CD14-positive monocyte (primary cell): Measurements from ENCODE around the gene MALSU1. TPM values are rescaled to one million over a fixed set of nuclear protein-coding genes. Genes with fewer than 3 reads are reported as not detected.

Source experiments
- DNase-seq, 3 donors: peaks; one replicate each; pipeline ENCODE4 v3.0.0-alpha.2; 2011 to 2022
- H2AFZ ChIP-seq: 2 replicates; pipeline ENCODE4 v1.6.0; 2012; ENCODE audit warnings: mild to moderate bottlenecking, low read depth, low read length, inconsistent platforms; ENCODE audit not compliant: insufficient read depth, poor library complexity, severe bottlenecking
- H3K27ac ChIP-seq, 2 donors: 1 replicate in 1 of 2; 2 replicates in 1 of 2; pipeline ENCODE4 v1.5.1; 2012 to 2013; ENCODE audit warnings: low read length in 2 of 2, control low read depth in 1 of 2, inconsistent platforms in 1 of 2, low read depth in 1 of 2, mild to moderate bottlenecking in 1 of 2
- H3K27me3 ChIP-seq, 2 donors: one replicate each; pipeline versions ENCODE4 v1.6.0 to v1.6.1; 2011 to 2013; ENCODE audit warnings: low read length in 2 of 2; ENCODE audit not compliant: control insufficient read depth in 2 of 2, insufficient read depth in 2 of 2
- H3K36me3 ChIP-seq, 2 donors: replicated peaks in 1 of 2; 1 replicate in 1 of 2; 2 replicates in 1 of 2; pipeline versions ENCODE4 v1.5.1 to v1.6.1; 2012 to 2013; ENCODE audit warnings: low read length in 2 of 2, control low read depth in 1 of 2, inconsistent platforms in 1 of 2, mild to moderate bottlenecking in 1 of 2; ENCODE audit not compliant: insufficient read depth in 2 of 2, control insufficient read depth in 1 of 2
- H3K4me1 ChIP-seq, 2 donors: 1 replicate in 1 of 2; 2 replicates in 1 of 2; pipeline versions ENCODE4 v1.5.1 to v1.6.1; 2012 to 2013; ENCODE audit warnings: low read length in 2 of 2, control low read depth in 1 of 2, inconsistent platforms in 1 of 2, mild to moderate bottlenecking in 1 of 2, moderate library complexity in 1 of 2; ENCODE audit not compliant: insufficient read depth in 2 of 2, control insufficient read depth in 1 of 2
- H3K4me2 ChIP-seq: replicated peaks from 2 replicates; pipeline ENCODE3; 2012; ENCODE audit warnings: low read length, moderate library complexity, mild to moderate bottlenecking; ENCODE audit not compliant: poor library complexity, severe bottlenecking; ENCODE audit errors: extremely low read depth
- H3K4me3 ChIP-seq, 3 experiments: fragments of 200-600 bp in 1 of 3; sonication (generic) in 1 of 3; replicated peaks in 1 of 3; 1 replicate in 2 of 3; 2 replicates in 1 of 3; pipeline ENCODE4 v1.5.1; 2011 to 2013; ENCODE audit warnings: low read length in 3 of 3, mild to moderate bottlenecking in 3 of 3, control low read depth in 2 of 3, low read depth in 2 of 3, inconsistent platforms in 1 of 3, moderate library complexity in 1 of 3
- H3K79me2 ChIP-seq: 2 replicates; pipeline ENCODE4 v1.6.0; 2012; ENCODE audit warnings: mild to moderate bottlenecking, control low read depth, inconsistent platforms, low read length, moderate library complexity; ENCODE audit not compliant: insufficient read depth
- H3K9ac ChIP-seq: 2 replicates; pipeline ENCODE4 v1.6.0; 2017; ENCODE audit warnings: low read length, mild to moderate bottlenecking; ENCODE audit not compliant: insufficient read depth, poor library complexity, severe bottlenecking
- H3K9me3 ChIP-seq, 2 donors: replicated peaks in 1 of 2; 1 replicate in 1 of 2; 2 replicates in 1 of 2; pipeline versions ENCODE4 v1.5.1 to v1.6.1; 2012 to 2013; ENCODE audit warnings: low read length in 2 of 2, control low read depth in 1 of 2; ENCODE audit not compliant: control insufficient read depth in 1 of 2, insufficient read depth in 1 of 2
- H4K20me1 ChIP-seq: 2 replicates; pipeline ENCODE4 v1.6.0; 2012; ENCODE audit warnings: mild to moderate bottlenecking, low read length, control low read depth, moderate library complexity; ENCODE audit not compliant: insufficient read depth
- H3K27ac Mint-ChIP-seq, 7 donors: one replicate each; pipeline ENCODE4 v1.8.0; 2020; ENCODE audit warnings: mild to moderate bottlenecking in 7 of 7, mixed read lengths in 7 of 7, moderate library complexity in 6 of 7, inconsistent platforms in 2 of 7
- H3K27me3 Mint-ChIP-seq, 3 donors: one replicate each; pipeline ENCODE4 v1.8.0; 2021 to 2022; ENCODE audit warnings: low read depth in 3 of 3, mild to moderate bottlenecking in 3 of 3, mixed read lengths in 3 of 3, moderate library complexity in 3 of 3, inconsistent platforms in 1 of 3
- H3K36me3 Mint-ChIP-seq, 2 donors: one replicate each; pipeline ENCODE4 v1.8.0; 2020; ENCODE audit warnings: mixed read lengths in 2 of 2, inconsistent platforms in 1 of 2, mild to moderate bottlenecking in 1 of 2
- H3K4me1 Mint-ChIP-seq: one replicate; pipeline ENCODE4 v1.8.0; 2020; ENCODE audit warnings: mild to moderate bottlenecking, mixed read lengths
- H3K4me3 Mint-ChIP-seq, 2 donors: one replicate each; pipeline ENCODE4 v1.8.0; 2020; ENCODE audit warnings: mild to moderate bottlenecking in 2 of 2, mixed read lengths in 2 of 2, moderate library complexity in 1 of 2
- H3K9me3 Mint-ChIP-seq, 7 donors: one replicate each; pipeline ENCODE4 v1.8.0; 2020 to 2022; ENCODE audit warnings: mixed read lengths in 7 of 7, mild to moderate bottlenecking in 6 of 7, moderate library complexity in 6 of 7, inconsistent platforms in 2 of 7
- CTCF ChIP-seq: fragments of 200-600 bp; IDR thresholded peaks from one replicate; pipeline ENCODE4 v1.8.0; 2022; ENCODE audit warnings: antibody characterized with exemption, mild to moderate bottlenecking
- WGBS: methylation state at CpG from one replicate; pipeline ENCODE4 v1.1.5; 2013; ENCODE audit warnings: missing lambda C conversion rate; ENCODE audit not compliant: insufficient coverage; 5-methylcytosine and 5-hydroxymethylcytosine counted together
- intact Hi-C, 2 donors: fragments of 100-400 bp; cut with micrococcal nuclease; formaldehyde crosslinking; loops; one replicate each; pipeline versions ENCODE4 v1.15.0 to v1.15.1; 2023
- polyA plus RNA-seq, 3 donors: library from polyadenylated mRNA; depleted of rRNA in 1 of 3; unstranded in 2 of 3; stranded (reverse) in 1 of 3; fragments of 300-500 nt in 2 of 3; fragments of >200 nt in 1 of 3; fragmentation: Illumina TruSeq in 2 of 3; gene quantifications; 1 replicate in 2 of 3; 2 replicates in 1 of 3; pipeline ENCODE4 v1.2.3, GENCODE V29; 2012 to 2021

Gene MALSU1
- polyA plus RNA-seq, 3 donors: 16.8 to 41.5 (median 41.4) TPM

- no peaks in the 10 kb centered on the region for H3K36me3 ChIP-seq
- 85% methylated on average over 3 of the region's 4 CpGs for WGBS
- peaks cover 3 to 7% (median 5%) of the 10 kb centered on the region in 3 donors for H3K27me3 Mint-ChIP-seq
- H2AFZ ChIP-seq: no peak overlapping the region
- H3K9ac ChIP-seq: no peak overlapping the region
- H3K9me3 ChIP-seq: no peaks in the 10 kb centered on the region
- no peaks in the 10 kb centered on the region for H3K27me3 ChIP-seq
- no peaks in the 10 kb centered on the region for H3K36me3 Mint-ChIP-seq
- no peaks in the 10 kb centered on the region for H4K20me1 ChIP-seq
- H3K27ac Mint-ChIP-seq: no peak overlapping the region
- no peak for DNase-seq
- H3K4me1 ChIP-seq: peaks cover 2 to 5% of the 10 kb centered on the region in 2 donors
- H3K79me2 ChIP-seq: no peaks in the 10 kb centered on the region
- peaks cover 5% of the 10 kb centered on the region for H3K4me1 Mint-ChIP-seq
- TF ChIP-seq CTCF: no peak
- H3K4me3 Mint-ChIP-seq: no peak overlapping the region
- no peak overlapping the region for H3K27ac ChIP-seq
- H3K4me3 ChIP-seq: no peak overlapping the region
- peaks cover 0 to 2% (median 0%) of the 10 kb centered on the region in 7 donors for H3K9me3 Mint-ChIP-seq
- intact Hi-C loops: no loop called here
- H3K4me2 ChIP-seq: no peak overlapping the region
These were observed 30.4 kb upstream of the MALSU1 start for GRCh38 chr7:23268746-23269145.

DNA sequence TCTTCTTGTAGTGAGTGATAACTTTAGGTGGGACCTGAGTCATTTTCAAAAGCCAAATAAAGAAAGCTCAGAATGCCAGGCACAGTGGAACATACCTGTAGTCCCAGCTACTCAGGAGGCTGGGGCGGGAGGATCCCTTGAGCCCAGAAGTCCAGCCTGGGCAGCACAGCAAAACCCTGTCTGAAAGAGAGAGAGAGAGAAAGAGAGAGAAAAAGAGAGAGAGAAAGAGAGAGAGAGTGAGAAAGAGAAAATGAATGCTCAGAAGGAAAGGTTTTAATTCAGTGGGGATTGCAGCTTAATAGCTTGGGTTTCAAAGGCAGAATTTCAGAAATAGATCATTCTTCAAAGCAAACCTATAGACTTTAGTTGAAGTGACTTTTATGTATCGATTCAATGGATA is 26.9 kb upstream of the MALSU1 start:
- TF ChIP-seq CTCF: no peak
- DNase-seq: no peak
- Histone ChIP-seq H3K27me3 (no peaks in the 10 kb centered on the region), H3K4me2 (no peak overlapping the region), H4K20me1 (no peaks in the 10 kb centered on the region), H3K36me3 (no peaks in the 10 kb centered on the region), H3K4me1 (peaks cover 2 to 5% of the 10 kb centered on the region in 2 donors), H2AFZ (no peak overlapping the region), H3K9me3 (no peaks in the 10 kb centered on the region), H3K4me3 (no peak overlapping the region), H3K27ac (no peak overlapping the region), H3K79me2 (no peaks in the 10 kb centered on the region), H3K9ac (no peak overlapping the region)
- 100% methylated on average over 1 of the region's 2 CpGs for WGBS
- Mint-ChIP-seq H3K4me1 (peaks cover 5% of the 10 kb centered on the region), H3K27me3 (peaks cover 3 to 7% (median 5%) of the 10 kb centered on the region in 3 donors), H3K36me3 (no peaks in the 10 kb centered on the region), H3K9me3 (peaks cover 0 to 2% (median 0%) of the 10 kb centered on the region in 7 donors), H3K4me3 (no peak overlapping the region), H3K27ac (no peak overlapping the region)
- intact Hi-C loops: loop anchor here in 1 of 2 donors (10.0 kb wide), 1 partner anchor 443 kb away; the partner anchor contains the start of gene STK31
